GM03348 (cell line): ENCODE measurements around the gene XCL2.

ENCODE experiments used
- DNase-seq: peaks from one replicate; pipeline ENCODE4 v3.0.0; 2012; ENCODE audit warnings: low spot score

XCL2 gene

DNA sequence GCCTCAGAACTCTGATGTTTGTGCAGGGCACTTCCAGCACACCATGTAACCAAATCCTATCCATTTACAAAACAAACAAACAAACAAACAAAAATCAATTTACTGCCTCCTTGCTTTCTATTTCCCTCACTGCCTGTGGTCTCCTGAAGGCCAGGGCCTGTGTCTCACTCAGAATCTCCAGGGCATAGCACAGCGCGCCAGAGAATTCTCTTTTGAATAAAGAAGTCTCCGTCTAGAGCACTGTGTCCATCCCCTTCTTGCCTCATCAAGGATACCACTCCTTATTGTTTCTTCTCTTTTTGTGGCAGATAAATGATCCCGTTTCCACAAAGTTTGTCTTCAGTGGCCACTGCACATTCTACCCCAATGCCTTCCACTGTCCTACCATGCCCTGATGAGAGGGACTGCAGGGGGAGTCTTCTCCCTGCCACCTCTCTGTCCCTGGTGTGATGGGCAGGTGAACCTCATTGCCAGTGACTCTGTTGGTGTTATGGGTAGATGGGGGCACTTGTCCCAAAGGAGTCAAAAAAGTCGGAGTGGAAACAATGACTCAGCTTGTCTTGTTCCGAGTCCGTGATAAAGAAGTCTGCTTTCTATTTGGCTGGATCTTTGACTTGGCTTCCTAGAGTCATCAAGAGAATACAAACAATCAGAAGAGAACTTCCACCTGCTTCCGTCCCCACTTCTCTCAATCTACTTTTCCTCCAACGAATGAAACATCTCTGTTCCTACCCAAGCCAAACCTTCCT is 30.0 kb downstream of the XCL2 start:
- no peak for DNase-seq

DNA sequence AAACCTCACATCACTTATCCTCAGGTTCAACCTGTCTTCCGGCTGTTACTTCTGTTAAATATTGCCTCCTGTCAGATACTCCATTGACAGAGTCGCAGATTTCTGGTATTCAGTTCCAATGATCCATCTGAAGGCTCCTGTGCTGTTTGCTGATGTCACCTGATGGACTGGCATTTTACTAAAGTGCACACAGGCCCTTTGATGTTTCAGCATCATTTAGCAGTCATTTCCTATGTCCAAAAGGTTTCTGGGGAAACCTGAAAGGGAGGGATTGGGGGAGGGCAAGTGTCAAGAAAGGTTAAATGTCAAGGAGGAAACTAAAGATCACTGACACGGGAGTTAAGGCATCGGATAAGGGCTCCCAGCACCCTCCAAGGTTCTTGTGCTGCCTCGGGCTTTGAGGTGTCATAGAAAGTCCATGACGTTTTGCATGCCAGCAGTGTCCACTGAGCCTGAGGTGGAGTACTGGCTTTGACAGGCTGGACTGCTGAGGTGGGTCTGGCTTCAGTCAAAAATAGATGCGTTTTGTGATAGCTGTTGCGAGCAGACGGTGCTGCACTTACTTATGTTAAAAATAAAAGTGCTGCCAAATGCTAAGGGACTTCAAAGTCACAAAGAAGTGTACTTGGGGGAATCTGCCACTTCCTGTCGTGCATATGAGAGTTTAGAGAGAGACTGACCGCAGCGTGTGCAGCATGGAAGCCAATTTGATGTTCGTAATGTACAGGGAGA is 30.8 kb downstream of the XCL2 start:
- no peak for DNase-seq

DNA sequence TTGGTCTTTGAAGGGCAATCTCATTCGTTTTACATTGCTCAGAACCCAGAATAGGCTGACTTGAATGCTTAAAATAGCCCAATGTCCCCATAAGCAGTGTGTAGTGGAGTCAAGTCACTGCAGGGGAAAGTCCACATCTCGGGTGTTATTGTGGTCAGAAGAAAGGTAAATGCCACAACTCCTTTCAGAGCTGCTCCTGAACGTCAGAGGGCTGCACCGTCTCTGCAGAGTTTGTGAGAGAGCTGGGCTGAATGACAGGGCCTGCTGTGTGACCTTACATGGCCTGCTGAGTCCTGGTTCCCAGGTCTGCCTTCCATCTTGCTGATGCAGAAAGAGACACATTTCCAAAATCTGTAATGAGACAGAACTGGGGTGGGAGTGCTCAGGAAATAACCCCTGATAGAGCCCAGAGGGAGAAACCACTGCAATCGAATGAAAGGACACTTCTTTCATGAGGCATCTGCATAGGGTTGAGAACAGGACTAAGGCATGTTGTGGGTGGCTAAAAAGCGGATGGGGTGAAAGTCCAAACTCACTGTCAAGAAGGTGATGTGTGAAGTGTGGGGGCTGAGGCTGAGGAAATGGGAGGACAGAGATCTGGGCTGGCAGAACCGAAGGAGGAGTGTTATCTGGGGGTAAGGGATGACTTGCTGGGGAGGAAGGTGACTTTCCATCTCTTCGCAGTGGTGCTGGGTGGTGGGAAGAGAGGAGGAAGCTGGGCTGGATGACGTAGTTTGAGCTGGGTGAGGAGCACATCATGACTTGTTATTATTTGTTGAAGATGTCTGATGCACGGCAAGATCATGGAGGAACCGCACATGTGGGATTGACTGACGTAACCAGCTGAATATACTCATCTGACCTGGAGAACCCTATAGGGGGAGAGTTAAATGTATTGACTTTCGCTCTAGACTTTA is 33.7 kb downstream of the XCL2 start:
- no peak for DNase-seq

DNA sequence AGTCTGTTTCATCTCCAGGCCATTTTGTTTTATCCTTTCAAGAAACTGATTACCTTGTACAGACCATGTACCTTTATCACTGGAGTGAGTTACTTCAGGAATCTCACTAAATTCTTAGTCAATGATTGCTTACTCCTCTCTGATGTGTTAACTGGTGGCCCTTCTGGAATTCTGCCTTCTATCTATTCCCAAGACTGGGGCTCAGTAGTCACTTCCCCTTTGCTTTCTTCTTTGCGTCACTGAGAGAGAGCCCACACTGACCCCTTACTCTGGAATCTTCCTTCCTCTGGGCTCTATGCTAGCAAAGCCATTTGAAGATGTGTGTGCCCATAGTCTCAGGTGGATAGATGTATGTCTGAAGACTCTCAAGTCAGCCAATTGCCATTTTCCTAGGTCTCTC is 34.6 kb downstream of the XCL2 start:
- DNase-seq = no peak

DNA sequence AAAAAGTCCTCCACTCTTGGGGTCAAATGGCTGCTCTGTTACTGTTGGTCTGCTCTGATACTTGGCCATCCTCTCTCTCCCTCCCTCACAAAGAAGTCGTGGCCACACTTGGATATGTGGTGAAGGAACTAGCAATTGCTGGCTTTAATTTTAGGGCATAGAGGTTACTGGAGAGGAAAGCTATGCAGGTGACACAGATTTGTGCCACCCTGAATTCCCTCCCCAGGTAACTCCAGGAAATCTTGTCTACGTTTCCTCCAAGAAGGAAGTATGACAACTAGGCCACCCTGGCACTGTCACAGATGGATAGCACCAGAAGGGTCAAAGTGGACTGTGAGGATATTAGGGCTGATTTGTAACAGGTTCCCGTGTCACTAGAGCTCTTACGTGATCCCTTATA is 36.0 kb downstream of the XCL2 start:
- DNase-seq = no peak

DNA sequence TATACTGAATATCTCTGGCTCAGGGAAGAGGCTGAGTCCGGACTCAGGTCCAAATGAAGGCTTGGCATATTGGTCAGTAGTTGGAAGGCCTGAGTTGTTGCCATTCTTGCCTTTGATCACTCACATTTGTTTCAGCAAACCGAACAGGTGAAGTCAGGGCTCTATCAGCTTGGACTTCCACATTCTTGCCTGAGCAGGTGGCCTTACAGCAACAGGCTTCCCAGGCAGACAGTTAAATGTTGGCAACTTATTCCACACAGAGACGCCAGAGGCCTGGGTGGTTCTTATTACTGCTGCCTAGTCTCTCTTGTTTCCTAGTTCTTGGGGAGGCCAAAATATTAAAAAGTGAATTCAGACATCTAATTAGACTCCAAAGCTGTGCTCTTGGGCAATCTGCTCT is 36.6 kb downstream of the XCL2 start:
- no peak for DNase-seq

DNA sequence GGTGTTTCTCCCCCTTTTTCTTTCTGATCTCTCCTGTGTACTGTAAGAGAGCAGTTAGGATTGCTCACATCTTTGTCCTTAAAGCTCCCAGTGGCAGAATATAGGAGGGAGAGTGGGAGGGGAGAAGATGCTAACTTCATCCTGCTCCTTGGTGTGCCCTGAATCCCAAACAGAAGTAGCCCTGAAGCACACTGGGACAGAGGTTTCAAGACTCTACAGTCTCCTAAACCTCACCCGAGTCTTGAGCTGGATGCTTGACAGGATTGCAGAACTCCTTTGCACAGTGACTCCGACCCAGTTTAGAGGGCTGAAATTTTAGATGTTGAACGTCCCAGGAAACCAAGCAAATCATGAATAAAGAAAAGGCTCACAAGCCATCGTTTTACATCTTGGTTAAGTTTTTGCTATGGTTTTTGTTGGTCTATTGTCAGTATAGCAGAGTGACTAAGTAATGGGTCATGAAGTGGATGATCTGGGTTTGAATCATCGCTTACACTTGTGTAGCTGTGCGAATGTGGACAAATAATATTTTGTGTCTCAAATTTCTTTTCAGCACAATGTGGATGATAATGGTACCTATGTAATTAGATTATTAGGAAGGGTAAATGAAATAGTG is 37.5 kb downstream of the XCL2 start:
- DNase-seq = peak; percentile 45

DNA sequence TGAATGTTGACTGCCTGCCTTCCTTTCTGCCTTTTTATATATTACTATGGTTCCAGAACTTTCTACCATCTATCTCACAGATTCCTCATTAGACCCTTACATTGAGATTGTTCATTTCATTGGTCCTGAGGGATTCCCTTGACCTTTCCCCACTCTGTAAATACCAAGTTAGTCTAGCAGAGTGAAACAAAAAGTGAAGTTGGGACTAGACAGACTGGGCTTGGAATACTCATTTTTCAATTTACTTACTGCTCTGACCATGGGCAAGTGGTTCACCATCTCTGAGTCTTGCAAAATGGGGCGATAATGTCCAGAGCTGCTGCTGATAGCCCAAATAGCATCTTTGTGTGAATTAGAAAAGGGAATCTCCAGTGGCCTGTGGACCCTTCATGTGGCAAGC is 38.8 kb downstream of the XCL2 start:
- DNase-seq = no peak

DNA sequence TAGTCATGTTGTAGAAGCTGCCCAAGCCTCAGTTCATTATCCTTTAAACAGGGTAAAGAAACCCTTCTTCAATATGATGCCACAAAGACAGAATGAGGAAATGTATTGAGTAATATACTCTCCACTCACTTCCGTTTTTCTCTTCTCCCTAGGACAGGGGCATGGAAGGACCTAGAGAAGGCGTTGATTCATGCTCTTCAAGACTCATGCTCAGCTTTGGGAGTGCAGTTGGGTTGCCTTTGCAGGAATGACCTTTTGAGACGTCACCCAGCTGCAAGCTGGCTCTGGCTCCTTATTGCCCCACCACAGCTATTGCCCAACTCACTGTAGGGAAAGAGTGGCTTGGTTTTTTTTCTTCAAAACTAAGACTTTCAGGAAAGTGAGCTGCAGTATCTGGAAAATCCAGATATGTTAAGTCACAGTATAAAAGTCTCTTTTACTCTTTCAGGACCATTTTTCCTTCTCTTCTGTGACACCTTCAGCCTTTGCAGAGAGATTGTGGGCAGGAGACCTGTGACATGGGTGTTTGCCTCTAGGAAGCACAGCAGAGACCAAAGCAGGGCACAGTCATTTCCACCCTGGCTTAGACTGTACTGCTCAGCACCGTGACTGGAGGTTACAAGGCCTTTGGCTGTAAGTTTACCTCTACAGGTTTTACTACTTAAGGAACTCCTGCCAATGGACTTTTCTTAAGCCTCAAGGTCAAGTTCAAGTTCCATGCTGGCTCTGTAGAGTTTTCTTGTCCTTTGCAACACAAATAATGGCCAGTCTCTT is 39.5 kb downstream of the XCL2 start:
- DNase-seq = peak; percentile 68

DNA sequence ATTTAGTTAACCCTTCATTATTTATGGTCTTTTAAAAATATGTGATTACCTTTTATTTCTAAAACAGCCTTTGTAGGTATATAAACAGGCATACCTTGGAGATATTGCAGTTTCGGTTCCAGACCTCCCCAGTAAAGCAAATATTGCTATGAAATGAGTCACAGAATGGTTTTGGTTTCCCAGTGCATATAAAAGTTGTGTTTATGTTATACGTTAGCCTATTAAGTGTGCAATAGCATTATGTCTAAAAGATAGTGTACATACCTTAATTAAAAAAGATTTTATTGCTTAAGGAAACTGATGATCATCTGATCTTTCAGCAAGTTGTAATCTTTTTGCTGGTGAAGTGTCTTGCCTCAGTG is 44.1 kb downstream of the XCL2 start:
- DNase-seq = no peak

DNA sequence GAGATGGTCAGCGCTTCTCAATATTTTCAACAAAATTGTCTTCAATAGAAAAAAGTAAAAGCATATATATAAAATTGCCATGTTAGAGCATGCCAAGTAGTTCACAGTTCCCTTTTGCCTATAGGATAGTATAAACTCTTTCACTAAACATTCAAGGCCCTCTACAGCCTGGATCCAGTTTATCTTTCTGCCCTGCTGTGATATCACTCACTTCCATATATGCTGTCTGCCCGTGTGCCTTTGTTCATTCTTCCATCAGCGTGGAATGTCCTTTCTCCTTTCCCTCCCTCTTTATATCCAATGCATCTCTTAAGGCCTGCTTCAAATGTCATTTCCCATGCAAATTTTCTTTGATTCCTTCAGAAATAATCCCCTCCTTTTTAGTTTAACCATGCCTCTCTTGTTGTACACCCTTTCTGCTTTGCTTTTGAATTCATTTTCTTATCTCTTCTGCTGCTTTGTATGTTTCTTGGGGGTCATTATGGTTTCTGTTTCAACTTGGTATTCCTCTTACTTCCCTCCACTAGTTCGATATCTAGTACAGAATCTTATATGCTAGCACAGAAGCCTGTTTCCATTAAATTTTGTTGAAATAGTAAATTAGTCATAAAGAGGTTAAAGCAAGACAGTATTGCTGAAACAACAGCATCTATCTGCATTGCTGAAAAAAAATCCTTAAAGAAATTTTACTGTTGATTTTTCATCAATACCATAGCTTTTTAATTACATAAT is 44.7 kb downstream of the XCL2 start:
- DNase-seq = no peak

DNA sequence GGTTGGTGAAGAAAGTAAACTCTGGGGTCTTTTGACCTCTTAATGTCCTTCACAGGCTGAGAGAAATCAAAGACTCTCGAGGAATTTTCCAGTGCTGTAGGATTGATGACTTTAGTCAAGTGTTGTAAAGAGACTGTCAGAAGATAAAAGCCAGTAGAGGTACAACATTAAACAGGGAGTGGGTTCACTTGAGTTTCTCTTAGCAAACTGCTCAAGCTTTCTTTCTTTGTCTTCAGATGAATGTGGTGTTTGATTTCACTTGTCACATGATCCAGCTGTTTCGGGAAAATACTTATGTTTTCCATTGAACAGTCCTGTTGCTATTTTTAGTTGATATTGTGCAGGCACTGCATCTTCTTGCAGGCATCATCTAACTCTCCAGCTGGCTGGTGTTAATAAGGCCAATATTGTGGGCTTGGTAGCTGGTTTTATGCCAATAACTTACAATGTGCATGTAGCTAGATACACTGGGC is 45.6 kb downstream of the XCL2 start:
- DNase-seq = no peak

DNA sequence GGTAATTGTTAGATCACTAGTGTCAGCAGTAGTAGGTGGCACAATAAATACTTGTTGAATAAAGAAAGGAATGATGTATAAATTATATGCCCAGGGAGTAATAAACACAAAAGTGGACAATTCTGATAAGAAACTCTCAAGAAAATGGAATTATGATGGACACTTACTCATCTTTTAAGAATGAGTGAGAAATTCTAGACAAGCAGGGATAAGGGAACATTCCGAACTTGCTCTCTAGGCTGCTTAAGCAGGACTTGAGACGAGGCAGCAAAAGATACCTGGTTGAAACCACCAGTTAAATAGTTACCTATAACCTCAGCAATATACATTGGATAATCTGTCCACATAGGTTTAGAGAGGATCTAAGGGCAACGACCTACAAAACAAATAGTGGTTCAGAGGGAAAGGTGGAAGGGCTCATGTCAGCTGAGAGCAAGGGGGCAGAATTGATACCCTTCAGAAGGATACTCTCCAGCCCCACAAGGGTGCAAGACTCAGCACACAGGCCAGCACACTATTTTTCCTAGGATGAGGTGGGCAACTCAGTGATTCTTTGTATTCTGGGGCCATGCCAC is 46.3 kb downstream of the XCL2 start:
- no peak for DNase-seq

DNA sequence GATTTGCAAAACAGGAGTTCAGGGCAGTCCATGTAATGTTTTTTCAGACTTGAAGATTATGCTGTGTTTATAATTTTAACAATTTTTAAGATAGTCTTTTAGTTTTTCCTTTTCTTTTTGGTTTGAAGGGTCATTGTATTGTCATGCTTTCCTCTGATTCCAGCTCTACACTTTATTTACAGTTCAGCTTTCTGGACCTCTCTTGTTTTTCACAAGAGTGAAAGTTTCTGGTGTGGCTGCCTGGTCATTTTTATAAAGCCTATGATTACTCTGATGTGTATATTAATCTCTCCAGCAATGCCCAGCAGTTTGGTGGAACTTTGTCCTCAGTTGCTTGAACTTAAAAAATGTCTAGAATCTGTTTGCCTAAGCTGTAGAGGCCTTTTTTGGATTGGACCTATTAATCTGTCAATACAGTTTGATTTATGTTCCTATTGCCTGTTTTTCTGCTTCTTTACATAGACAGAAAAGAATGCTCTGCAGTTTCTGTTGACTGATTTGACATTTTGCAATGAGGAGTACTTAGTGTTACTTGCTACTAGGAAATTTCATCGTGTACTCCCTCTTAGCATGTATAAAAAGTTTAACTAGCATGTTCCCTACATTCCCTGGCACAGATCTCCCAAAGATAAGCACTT is 52.2 kb downstream of the XCL2 start:
- peak; percentile 29 for DNase-seq
